Measurements from ENCODE around the gene PCBP2. TPM values are rescaled to one million over a fixed set of nuclear protein-coding genes. Genes with fewer than 3 reads are reported as not detected.

The PCBP2 gene
- polyA plus RNA-seq, 1 of the 3 experiments (the other 2 are of a cell fraction): 368 TPM

DNA sequence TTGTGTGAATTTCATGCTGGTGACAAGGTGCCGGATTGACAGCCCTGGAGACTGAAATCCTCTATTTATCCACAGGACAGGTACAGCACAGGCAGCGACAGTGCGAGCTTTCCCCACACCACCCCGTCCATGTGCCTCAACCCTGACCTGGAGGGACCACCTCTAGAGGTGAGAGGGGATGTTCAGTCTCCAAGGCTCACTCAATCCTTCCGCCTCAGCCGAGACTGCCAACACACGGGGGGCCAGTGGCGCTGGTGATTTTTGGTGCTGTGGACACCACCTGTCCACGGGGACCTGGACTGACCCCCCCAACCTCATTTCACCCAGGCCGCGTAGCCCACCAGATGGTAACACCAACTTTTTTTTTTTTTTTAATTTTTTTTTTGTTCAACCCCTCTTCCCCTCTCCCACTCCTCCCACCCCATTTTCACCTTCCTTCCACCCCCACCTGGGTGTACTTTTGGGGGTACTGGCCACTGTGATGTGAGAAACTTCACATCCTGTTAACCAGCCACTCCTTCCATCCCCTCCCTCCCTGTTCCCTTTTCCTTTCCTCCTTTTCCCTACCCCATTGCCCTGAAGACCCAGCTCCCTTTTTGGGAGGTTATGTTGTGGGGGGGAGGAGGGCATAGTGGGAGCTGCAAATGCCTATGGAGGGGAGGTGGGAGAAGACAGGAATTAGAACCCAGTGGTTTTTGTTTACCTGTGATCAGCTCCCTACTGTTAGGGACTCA is 12.9 kb downstream of the PCBP2 start:
- ChIA-PET POLR2A (interaction anchor here (0.6 to 1.3 kb wide), 6 partner anchors 8 to 143 kb away, joined by 3 to 6 read pairs (median 4); partner anchors contain the start of gene AAAS), CTCF (interaction anchor here (0.8 to 1.6 kb wide), 3 partner anchors 10 to 27 kb away, joined by 3 to 7 read pairs (median 6); no protein-coding TSS in a partner anchor)
- TF ChIP-seq, protein P1, sequence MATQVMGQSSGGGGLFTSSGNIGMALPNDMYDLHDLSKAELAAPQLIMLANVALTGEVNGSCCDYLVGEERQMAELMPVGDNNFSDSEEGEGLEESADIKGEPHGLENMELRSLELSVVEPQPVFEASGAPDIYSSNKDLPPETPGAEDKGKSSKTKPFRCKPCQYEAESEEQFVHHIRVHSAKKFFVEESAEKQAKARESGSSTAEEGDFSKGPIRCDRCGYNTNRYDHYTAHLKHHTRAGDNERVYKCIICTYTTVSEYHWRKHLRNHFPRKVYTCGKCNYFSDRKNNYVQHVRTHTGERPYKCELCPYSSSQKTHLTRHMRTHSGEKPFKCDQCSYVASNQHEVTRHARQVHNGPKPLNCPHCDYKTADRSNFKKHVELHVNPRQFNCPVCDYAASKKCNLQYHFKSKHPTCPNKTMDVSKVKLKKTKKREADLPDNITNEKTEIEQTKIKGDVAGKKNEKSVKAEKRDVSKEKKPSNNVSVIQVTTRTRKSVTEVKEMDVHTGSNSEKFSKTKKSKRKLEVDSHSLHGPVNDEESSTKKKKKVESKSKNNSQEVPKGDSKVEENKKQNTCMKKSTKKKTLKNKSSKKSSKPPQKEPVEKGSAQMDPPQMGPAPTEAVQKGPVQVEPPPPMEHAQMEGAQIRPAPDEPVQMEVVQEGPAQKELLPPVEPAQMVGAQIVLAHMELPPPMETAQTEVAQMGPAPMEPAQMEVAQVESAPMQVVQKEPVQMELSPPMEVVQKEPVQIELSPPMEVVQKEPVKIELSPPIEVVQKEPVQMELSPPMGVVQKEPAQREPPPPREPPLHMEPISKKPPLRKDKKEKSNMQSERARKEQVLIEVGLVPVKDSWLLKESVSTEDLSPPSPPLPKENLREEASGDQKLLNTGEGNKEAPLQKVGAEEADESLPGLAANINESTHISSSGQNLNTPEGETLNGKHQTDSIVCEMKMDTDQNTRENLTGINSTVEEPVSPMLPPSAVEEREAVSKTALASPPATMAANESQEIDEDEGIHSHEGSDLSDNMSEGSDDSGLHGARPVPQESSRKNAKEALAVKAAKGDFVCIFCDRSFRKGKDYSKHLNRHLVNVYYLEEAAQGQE (IDR thresholded peaks at IDR 0.05; ENCODE audit: low read depth, low read length): no peak
- 0 out of 2 replicates have a peak, but pooled peaks have one; percentile 11 for TF ChIP-seq POLR2AphosphoS5 (IDR thresholded peaks at IDR 0.05; ENCODE audit: low read depth, low read length)
- peaks cover 96 to 98% of the 10 kb centered on the region in 2 experiments for H3K36me3 ChIP-seq (replicated peaks in 1 of 2; ENCODE audit: control insufficient read depth in 1 of 2, insufficient read depth in 2 of 2, low read length in 1 of 2)
- H3K9ac ChIP-seq: no peak overlapping the region
- no peaks in the 10 kb centered on the region for H3K9me3 ChIP-seq
- WGBS (ENCODE audit: low lambda C conversion rate): 94% methylated on average over 8 of the region's 11 CpGs
- peaks cover 55% of the 10 kb centered on the region for H3F3A ChIP-seq (replicated peaks; ENCODE audit: insufficient read depth)
- H2AFZ ChIP-seq (ENCODE audit: low read depth): no peak overlapping the region
- no peaks in the 10 kb centered on the region for H3K27me3 ChIP-seq (ENCODE audit: insufficient read depth)
- H3K4me1 ChIP-seq (ENCODE audit: control insufficient read depth in 1 of 2, insufficient read depth in 2 of 2, low read depth in 1 of 2, low read length in 1 of 2): peaks cover 4% of the 10 kb centered on the region in 2 experiments; a peak in 2 of 4 replicates
- H3K4me2 ChIP-seq: no peak overlapping the region
- H3K27ac ChIP-seq (ENCODE audit: low read depth in 2 of 2, low read length in 1 of 2): no peak overlapping the region
- DNase-seq: no peak
- peaks cover 96% of the 10 kb centered on the region for H3K79me2 ChIP-seq (ENCODE audit: insufficient read depth)
- peaks cover 88% of the 10 kb centered on the region for H4K20me1 ChIP-seq (ENCODE audit: insufficient read depth)
- no peak overlapping the region for H3K4me3 ChIP-seq (ENCODE audit: low read depth in 2 of 2, low read length in 1 of 2)
- H3K9me2 ChIP-seq: no peaks in the 10 kb centered on the region

- CTCF ChIA-PET: interaction anchor here (1.0 to 3.0 kb wide), 4 partner anchors 11 to 14 kb away, joined by 3 to 16 read pairs (median 4); partner anchors contain the start of gene PCBP2
- Histone ChIP-seq H3K36me3 (replicated peaks in 1 of 2; ENCODE audit: control insufficient read depth in 1 of 2, insufficient read depth in 2 of 2, low read length in 1 of 2) (peaks cover 95 to 97% of the 10 kb centered on the region in 2 experiments), H3K9ac (no peak overlapping the region)
Measured at GRCh38 chr12:53465679-53466078, 13.8 kb downstream of the PCBP2 start.

More at GRCh38 chr12:53465679-53466078, 13.8 kb downstream of the PCBP2 start:
- H3K9me3 ChIP-seq: no peaks in the 10 kb centered on the region
- H3K4me3 ChIP-seq (ENCODE audit: low read depth in 2 of 2, low read length in 1 of 2): no peak overlapping the region
- no peak for DNase-seq
- peaks cover 0 to 4% of the 10 kb centered on the region in 2 experiments; a peak in 1 of 4 replicates for H3K4me1 ChIP-seq (ENCODE audit: control insufficient read depth in 1 of 2, insufficient read depth in 2 of 2, low read depth in 1 of 2, low read length in 1 of 2)
- H3K27me3 ChIP-seq (ENCODE audit: insufficient read depth): no peaks in the 10 kb centered on the region
- WGBS (ENCODE audit: low lambda C conversion rate): 63% methylated on average over 2 of the region's 2 CpGs
- peaks cover 60% of the 10 kb centered on the region for H3F3A ChIP-seq (replicated peaks; ENCODE audit: insufficient read depth)
- H4K20me1 ChIP-seq (ENCODE audit: insufficient read depth): peaks cover 86% of the 10 kb centered on the region
- no peak overlapping the region for H3K4me2 ChIP-seq
- POLR2A ChIA-PET: interaction anchor here (0.8 to 1.3 kb wide), 2 partner anchors 7 to 9 kb away, joined by 3 to 4 read pairs; no protein-coding TSS in a partner anchor
- H3K79me2 ChIP-seq (ENCODE audit: insufficient read depth): peaks cover 96% of the 10 kb centered on the region
- H3K9me2 ChIP-seq: no peaks in the 10 kb centered on the region
- no peak overlapping the region; a peak in 1 of 4 replicates for H3K27ac ChIP-seq (ENCODE audit: low read depth in 2 of 2, low read length in 1 of 2)
- no peak for TF ChIP-seq CTCF (IDR thresholded peaks at IDR 0.05)
- TF ChIP-seq, protein P1 (IDR thresholded peaks at IDR 0.05; ENCODE audit: low read depth, low read length): no peak
- TF ChIP-seq NFIC (IDR thresholded peaks at IDR 0.05; ENCODE audit: borderline replicate concordance): no peak
- 0 out of 2 replicates have a peak, but pooled peaks have one; percentile 14 for TF ChIP-seq POLR2AphosphoS5 (IDR thresholded peaks at IDR 0.05; ENCODE audit: low read depth, low read length)
- no peak overlapping the region for H2AFZ ChIP-seq (ENCODE audit: low read depth)
